ENCODE data around the gene SPACA4.

Gene SPACA4

GRCh38 chr19:48644355-48644754 lies 37.8 kb downstream of the SPACA4 start:
- H3K79me2 ChIP-seq (ENCODE audit: control insufficient read depth, low read length) = no peaks in the 10 kb centered on the region
- H3K4me3 ChIP-seq (ENCODE audit: low read length) = peak overlapping the region; percentile 77
- H3K9me2 ChIP-seq (replicated peaks; ENCODE audit: control insufficient read depth, low read length) = no peaks in the 10 kb centered on the region
- peaks cover 47% of the 10 kb centered on the region for H3K4me1 ChIP-seq (ENCODE audit: control insufficient read depth, low read length)
- H4K20me1 ChIP-seq (ENCODE audit: control insufficient read depth, insufficient read depth, low read depth, low read length) = no peaks in the 10 kb centered on the region
- no peaks in the 10 kb centered on the region for H3K36me3 ChIP-seq (ENCODE audit: control insufficient read depth, low read length)
- no peak for TF ChIP-seq CTCF (IDR thresholded peaks at IDR 0.05; ENCODE audit: low read depth, low read length, poor library complexity, severe bottlenecking)
- no peak for TF ChIP-seq EZH2phosphoT487 (IDR thresholded peaks at IDR 0.05; ENCODE audit: borderline replicate concordance, low read length)
- H3K27ac ChIP-seq (ENCODE audit: low read depth, low read length) = no peak overlapping the region
- no peaks in the 10 kb centered on the region for H3K9me3 ChIP-seq (ENCODE audit: control insufficient read depth, insufficient read depth, low read length)
- H3K4me2 ChIP-seq (ENCODE audit: low read length) = peak overlapping the region; percentile 96
- H3F3A ChIP-seq (ENCODE audit: control insufficient read depth, insufficient read depth) = peaks cover 20% of the 10 kb centered on the region
- H3K27me3 ChIP-seq (ENCODE audit: control insufficient read depth, low read length) = no peaks in the 10 kb centered on the region

DNA sequence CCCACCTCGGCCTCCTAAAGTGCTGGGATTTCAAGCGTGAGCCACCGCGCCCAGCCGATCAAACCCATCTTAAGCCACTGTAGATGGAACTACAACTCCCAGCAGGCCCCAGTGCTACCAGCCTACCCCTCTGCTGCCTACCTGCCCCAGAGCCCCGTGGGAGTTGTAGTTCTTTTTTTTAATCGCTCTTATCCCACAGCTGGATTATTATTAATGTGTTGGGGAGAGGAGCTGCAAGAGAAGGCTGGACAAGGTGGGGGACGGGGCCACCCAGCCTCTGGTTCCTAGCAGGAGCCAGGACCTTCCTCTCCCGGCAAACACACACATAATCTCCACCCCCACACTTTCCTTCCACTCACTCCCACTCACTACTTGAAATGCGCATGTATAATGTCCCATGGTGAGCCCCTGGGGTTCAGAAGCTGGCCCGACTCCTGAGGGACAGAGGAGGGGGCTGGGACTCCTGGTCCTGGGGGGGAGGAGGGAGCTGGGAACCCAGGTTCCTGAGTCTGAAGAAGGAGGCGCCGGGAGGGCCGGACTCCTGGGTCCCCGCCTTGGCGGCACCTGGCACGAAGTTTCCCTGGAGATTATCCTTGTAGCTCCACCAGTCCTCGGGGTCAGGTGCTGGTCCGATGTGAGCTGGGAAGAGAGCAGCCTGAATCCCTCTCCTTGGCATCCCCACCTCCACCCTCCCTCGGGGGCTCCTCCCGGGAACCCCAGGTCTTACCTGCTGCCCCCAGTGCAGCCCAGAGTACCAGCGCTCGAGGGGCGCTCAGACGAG lies 38.5 kb downstream of the SPACA4 start:
- Histone ChIP-seq H3K79me2 (ENCODE audit: control insufficient read depth, low read length) (no peaks in the 10 kb centered on the region), H3K27me3 (ENCODE audit: control insufficient read depth, low read length) (no peaks in the 10 kb centered on the region), H3F3A (ENCODE audit: control insufficient read depth, insufficient read depth) (peaks cover 22% of the 10 kb centered on the region), H4K20me1 (ENCODE audit: control insufficient read depth, insufficient read depth, low read depth, low read length) (no peaks in the 10 kb centered on the region), H3K4me1 (ENCODE audit: control insufficient read depth, low read length) (peaks cover 53% of the 10 kb centered on the region), H3K9me2 (replicated peaks; ENCODE audit: control insufficient read depth, low read length) (no peaks in the 10 kb centered on the region), H3K36me3 (ENCODE audit: control insufficient read depth, low read length) (no peaks in the 10 kb centered on the region), H3K4me3 (ENCODE audit: low read length) (peak overlapping the region; percentile 77), H3K27ac (ENCODE audit: low read depth, low read length) (peak overlapping the region; percentile 82), H3K4me2 (ENCODE audit: low read length) (peak overlapping the region; percentile 96), H3K9me3 (ENCODE audit: control insufficient read depth, insufficient read depth, low read length) (no peaks in the 10 kb centered on the region)
- TF ChIP-seq CTCF (IDR thresholded peaks at IDR 0.05; ENCODE audit: low read depth, low read length, poor library complexity, severe bottlenecking) (no peak), EZH2phosphoT487 (IDR thresholded peaks at IDR 0.05; ENCODE audit: borderline replicate concordance, low read length) (no peak)

DNA sequence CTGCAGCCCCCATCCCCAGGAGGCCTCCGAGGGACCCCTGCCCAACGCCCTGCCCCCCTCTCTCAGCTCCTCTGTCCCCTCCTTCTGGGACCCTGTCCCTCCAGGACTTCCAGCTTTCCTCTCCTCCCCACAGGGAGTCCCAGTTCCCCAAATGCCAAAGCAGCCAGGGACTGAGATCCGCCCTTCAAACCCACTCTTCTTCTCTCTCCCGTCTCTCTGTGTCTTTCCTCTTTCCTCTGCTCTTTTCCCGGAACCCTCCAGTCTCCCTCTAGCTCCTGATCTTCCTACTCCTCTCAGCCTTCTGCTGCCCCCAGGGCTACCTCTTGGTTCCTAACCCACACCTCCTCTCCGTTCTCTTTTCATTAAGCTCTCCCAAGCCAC lies 39.1 kb downstream of the SPACA4 start:
- no peaks in the 10 kb centered on the region for H3K79me2 ChIP-seq (ENCODE audit: control insufficient read depth, low read length)
- H4K20me1 ChIP-seq (ENCODE audit: control insufficient read depth, insufficient read depth, low read depth, low read length) = no peaks in the 10 kb centered on the region
- no peaks in the 10 kb centered on the region for H3K9me3 ChIP-seq (ENCODE audit: control insufficient read depth, insufficient read depth, low read length)
- peaks cover 58% of the 10 kb centered on the region for H3K4me1 ChIP-seq (ENCODE audit: control insufficient read depth, low read length)
- no peaks in the 10 kb centered on the region for H3K36me3 ChIP-seq (ENCODE audit: control insufficient read depth, low read length)
- no peaks in the 10 kb centered on the region for H3K27me3 ChIP-seq (ENCODE audit: control insufficient read depth, low read length)
- peak overlapping the region; percentile 96 for H3K4me2 ChIP-seq (ENCODE audit: low read length)
- H3F3A ChIP-seq (ENCODE audit: control insufficient read depth, insufficient read depth) = peaks cover 27% of the 10 kb centered on the region
- H3K9me2 ChIP-seq (replicated peaks; ENCODE audit: control insufficient read depth, low read length) = no peaks in the 10 kb centered on the region
- peak overlapping the region; percentile 77 for H3K4me3 ChIP-seq (ENCODE audit: low read length)
- no peak for TF ChIP-seq EZH2phosphoT487 (IDR thresholded peaks at IDR 0.05; ENCODE audit: borderline replicate concordance, low read length)
- TF ChIP-seq CTCF (IDR thresholded peaks at IDR 0.05; ENCODE audit: low read depth, low read length, poor library complexity, severe bottlenecking) = no peak
- H3K27ac ChIP-seq (ENCODE audit: low read depth, low read length) = peak overlapping the region; percentile 82
